HepG2 (cell line): ENCODE measurements around the gene MEF2B. TPM values are rescaled to one million over a fixed set of nuclear protein-coding genes. Genes with fewer than 3 reads are reported as not detected.

ENCODE experiments used
- AFF4 ChIP-seq: sonication (generic); formaldehyde crosslinking; IDR thresholded peaks from 2 replicates; pipeline ENCODE4 v1.4.0; 2020; ENCODE audit warnings: missing genetic modification reagents
- CAMTA2 ChIP-seq: sonication (generic); formaldehyde crosslinking; IDR thresholded peaks from 2 replicates; pipeline ENCODE4 v1.4.0; 2020; ENCODE audit warnings: mild to moderate bottlenecking, missing genetic modification reagents, borderline replicate concordance
- DZIP1 ChIP-seq: sonication (generic); formaldehyde crosslinking; IDR thresholded peaks from 2 replicates; pipeline ENCODE4 v1.5.0; 2020; ENCODE audit warnings: mild to moderate bottlenecking, missing genetic modification reagents
- EP300 ChIP-seq, 3 experiments: sonication (generic) in 1 of 3; formaldehyde crosslinking in 1 of 3; IDR thresholded peaks; 2 replicates each; pipeline versions ENCODE4 v1.5.1 to v1.6.1; 2011 to 2020; ENCODE audit warnings: low read depth in 2 of 3, low read length in 2 of 3, borderline replicate concordance in 1 of 3, improper control_type of control experiment in 1 of 3, mild to moderate bottlenecking in 1 of 3, missing genetic modification reagents in 1 of 3, moderate library complexity in 1 of 3
- HNRNPUL1 ChIP-seq: fragments of 200-400 bp; formaldehyde crosslinking; IDR thresholded peaks from 2 replicates; pipeline ENCODE4 v1.6.1; 2017; ENCODE audit warnings: low read depth, mild to moderate bottlenecking, low read length, moderate library complexity
- MATR3 ChIP-seq: sonication (generic); formaldehyde crosslinking; IDR thresholded peaks from 2 replicates; pipeline ENCODE4 v1.4.0; 2020; ENCODE audit warnings: missing genetic modification reagents
- MXD1 ChIP-seq: sonication (generic); formaldehyde crosslinking; IDR thresholded peaks from 2 replicates; pipeline ENCODE4 v1.4.0; 2020; ENCODE audit warnings: mild to moderate bottlenecking, missing genetic modification reagents
- TCF7L2 ChIP-seq: IDR thresholded peaks from 2 replicates; pipeline ENCODE4 v1.6.1; 2011; ENCODE audit warnings: mild to moderate bottlenecking, low read depth, low read length, moderate library complexity
- ZBTB1 ChIP-seq: sonication (generic); formaldehyde crosslinking; IDR thresholded peaks from 2 replicates; pipeline ENCODE4 v1.4.0; 2020; ENCODE audit warnings: missing genetic modification reagents, borderline replicate concordance
- ZFP1 ChIP-seq: IDR thresholded peaks from 2 replicates; pipeline ENCODE4 v1.6.1; 2016
- ZNF143 ChIP-seq: sonication (generic); formaldehyde crosslinking; IDR thresholded peaks from 2 replicates; pipeline ENCODE4 v1.4.0; 2020; ENCODE audit warnings: missing genetic modification reagents
- ZNF256 ChIP-seq: sonication (generic); formaldehyde crosslinking; conservative IDR thresholded peaks from 2 replicates; pipeline ENCODE4 v1.4.0; 2020; ENCODE audit warnings: missing genetic modification reagents
- ZNF350 ChIP-seq: sonication (generic); formaldehyde crosslinking; IDR thresholded peaks from 2 replicates; pipeline ENCODE4 v1.4.0; 2020; ENCODE audit warnings: mild to moderate bottlenecking, low read depth, missing genetic modification reagents, borderline replicate concordance
- ZNF563 ChIP-seq: sonication (generic); formaldehyde crosslinking; IDR thresholded peaks from 2 replicates; pipeline ENCODE4 v1.8.0; 2022; ENCODE audit warnings: mild to moderate bottlenecking, moderate library complexity, missing genetic modification reagents
- ZNF660 ChIP-seq: sonication (generic); formaldehyde crosslinking; IDR thresholded peaks from 2 replicates; pipeline ENCODE4 v1.5.1; 2020; ENCODE audit warnings: mild to moderate bottlenecking, low read depth, missing genetic modification reagents, borderline replicate concordance
- ZNF7 ChIP-seq: IDR thresholded peaks from 2 replicates; pipeline ENCODE4 v1.6.1; 2016; ENCODE audit warnings: missing biosample characterization, missing genetic modification reagents
- ZNF761 ChIP-seq: sonication (generic); formaldehyde crosslinking; conservative IDR thresholded peaks from 2 replicates; pipeline ENCODE4 v1.4.0; 2020; ENCODE audit warnings: mild to moderate bottlenecking, missing genetic modification reagents
- polyA plus RNA-seq, 8 experiments: library from polyadenylated mRNA; depleted of rRNA in 3 of 8; stranded (reverse) in 7 of 8; unstranded in 1 of 8; fragments of >200 nt; fragmentation: Illumina TruSeq in 4 of 8; extraction: Trizol in 4 of 8; gene quantifications; 2 replicates each; pipeline versions ENCODE4 v1.2.1 to v1.2.3, GENCODE V29; 2011 to 2016; ENCODE audit warnings: low read depth in 4 of 8, missing spikeins in 1 of 8, mixed read lengths in 1 of 8; ENCODE audit not compliant: insufficient read depth in 1 of 8
- total RNA-seq, 5 experiments: library from RNA; depleted of rRNA; stranded (reverse); fragments of >200 nt; fragmentation: Illumina TruSeq; extraction: Trizol; gene quantifications; 2 replicates each; pipeline ENCODE4 v1.2.3, GENCODE V29; 2016; ENCODE audit warnings: low read depth in 1 of 5
- TF ChIP-seq, protein P1 (sequence below): sonication (generic); formaldehyde crosslinking; IDR thresholded peaks from 2 replicates; pipeline ENCODE4 v1.4.0; 2020; ENCODE audit warnings: missing genetic modification reagents, borderline replicate concordance
- TF ChIP-seq, protein P2 (sequence below): sonication (generic); formaldehyde crosslinking; IDR thresholded peaks from 2 replicates; pipeline ENCODE4 v1.8.1; 2023; ENCODE audit warnings: missing genetic modification reagents, mild to moderate bottlenecking, borderline replicate concordance

The MEF2B gene
- total and polyA plus RNA-seq, 2 of the 13 experiments (the other 11 are each of a cell fraction or from before 2014, with no cell fraction given): 1.2 to 1.7 TPM

GRCh38 chr19:19170053-19170872 is at the start of gene MEF2B (continued):
- TF ChIP-seq, protein P1, sequence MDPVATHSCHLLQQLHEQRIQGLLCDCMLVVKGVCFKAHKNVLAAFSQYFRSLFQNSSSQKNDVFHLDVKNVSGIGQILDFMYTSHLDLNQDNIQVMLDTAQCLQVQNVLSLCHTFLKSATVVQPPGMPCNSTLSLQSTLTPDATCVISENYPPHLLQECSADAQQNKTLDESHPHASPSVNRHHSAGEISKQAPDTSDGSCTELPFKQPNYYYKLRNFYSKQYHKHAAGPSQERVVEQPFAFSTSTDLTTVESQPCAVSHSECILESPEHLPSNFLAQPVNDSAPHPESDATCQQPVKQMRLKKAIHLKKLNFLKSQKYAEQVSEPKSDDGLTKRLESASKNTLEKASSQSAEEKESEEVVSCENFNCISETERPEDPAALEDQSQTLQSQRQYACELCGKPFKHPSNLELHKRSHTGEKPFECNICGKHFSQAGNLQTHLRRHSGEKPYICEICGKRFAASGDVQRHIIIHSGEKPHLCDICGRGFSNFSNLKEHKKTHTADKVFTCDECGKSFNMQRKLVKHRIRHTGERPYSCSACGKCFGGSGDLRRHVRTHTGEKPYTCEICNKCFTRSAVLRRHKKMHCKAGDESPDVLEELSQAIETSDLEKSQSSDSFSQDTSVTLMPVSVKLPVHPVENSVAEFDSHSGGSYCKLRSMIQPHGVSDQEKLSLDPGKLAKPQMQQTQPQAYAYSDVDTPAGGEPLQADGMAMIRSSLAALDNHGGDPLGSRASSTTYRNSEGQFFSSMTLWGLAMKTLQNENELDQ: no peak
- TF ChIP-seq ZNF761 (CRISPR knock-in tag) (no peak), ZNF7 (CRISPR knock-in tag) (no peak), ZNF350 (CRISPR knock-in tag) (peak; percentile 45; the same call in 1 of the 2 replicates), ZNF660 (CRISPR knock-in tag) (no peak), CAMTA2 (CRISPR knock-in tag) (0 out of 2 replicates have a peak, but pooled peaks have one; percentile 37), MATR3 (CRISPR knock-in tag) (no peak), EP300 (IDR thresholded peaks at IDR 0.05; ENCODE audit: low read depth in 2 of 2, low read length in 2 of 2) (no peak), EP300 (CRISPR knock-in tag; IDR thresholded peaks at IDR 0.05; ENCODE audit: borderline replicate concordance) (no peak), ZNF563 (CRISPR knock-in tag) (no peak), DZIP1 (CRISPR knock-in tag) (no peak), TCF7L2 (no peak), ZFP1 (CRISPR knock-in tag) (no peak), ZBTB1 (CRISPR knock-in tag) (no peak), ZNF256 (no peak), MXD1 (CRISPR knock-in tag) (no peak), ZNF143 (CRISPR knock-in tag) (no peak), HNRNPUL1 (no peak), AFF4 (CRISPR knock-in tag) (no peak)
- TF ChIP-seq, protein P2, sequence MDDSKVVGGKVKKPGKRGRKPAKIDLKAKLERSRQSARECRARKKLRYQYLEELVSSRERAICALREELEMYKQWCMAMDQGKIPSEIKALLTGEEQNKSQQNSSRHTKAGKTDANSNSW (CRISPR knock-in tag): no peak
